ENCODE results near the gene WFDC12. TPM values are rescaled to one million over a fixed set of nuclear protein-coding genes. Genes with fewer than 3 reads are reported as not detected.

Gene WFDC12
- total and polyA plus RNA-seq, 5 donors from 2014 or later: not detected

DNA sequence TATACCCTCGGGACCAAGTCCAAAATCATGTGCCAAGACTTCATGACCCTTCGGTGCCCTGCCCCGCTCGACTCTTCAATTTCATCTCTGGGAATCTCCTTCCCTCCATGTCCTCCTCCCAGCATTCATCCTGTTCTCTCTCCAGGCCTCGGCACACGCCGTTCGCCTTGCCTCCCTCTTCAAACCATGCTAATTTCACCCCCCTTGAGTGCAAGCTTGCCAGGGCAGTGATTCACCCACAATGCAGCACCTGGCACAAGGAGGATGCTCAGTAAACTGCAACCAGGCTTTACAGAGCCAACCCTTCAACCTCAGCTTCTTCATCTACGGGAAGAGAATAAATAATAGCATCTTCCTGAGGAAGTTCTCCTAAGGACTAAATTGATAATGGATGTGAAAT lies 27.5 kb downstream of the WFDC12 start:
- no peaks in the 10 kb centered on the region for H3K9me3 ChIP-seq (ENCODE audit: control insufficient read depth in 2 of 2, low read length in 2 of 2)
- Mint-ChIP-seq H3K27ac (peak overlapping the region in 2 of 3 donors; percentile 1 to 43), H3K9me3 (no peaks in the 10 kb centered on the region), H3K36me3 (no peaks in the 10 kb centered on the region), H3K4me1 (peaks cover 0 to 28% (median 10%) of the 10 kb centered on the region in 4 donors), H3K27me3 (peaks cover 46% of the 10 kb centered on the region), H3K4me3 (peak overlapping the region in 1 of 4 donors; percentile 6)
- H3K36me3 ChIP-seq (ENCODE audit: control insufficient read depth, insufficient read depth, low read length): no peaks in the 10 kb centered on the region
- DNase-seq (no peak), ATAC-seq (ENCODE audit: low read depth in 2 of 2) (no peak)
- no peak overlapping the region for H3K4me3 ChIP-seq (ENCODE audit: low read depth, low read length)
- H3K27ac ChIP-seq (ENCODE audit: insufficient read depth, low read length, poor library complexity, severe bottlenecking): no peak overlapping the region
- peaks cover 26% of the 10 kb centered on the region for H3K27me3 ChIP-seq (ENCODE audit: control insufficient read depth, insufficient read depth, low read length)
- H3K4me1 ChIP-seq (ENCODE audit: control insufficient read depth, insufficient read depth, low read length, poor library complexity, severe bottlenecking): peaks cover 19% of the 10 kb centered on the region

DNA sequence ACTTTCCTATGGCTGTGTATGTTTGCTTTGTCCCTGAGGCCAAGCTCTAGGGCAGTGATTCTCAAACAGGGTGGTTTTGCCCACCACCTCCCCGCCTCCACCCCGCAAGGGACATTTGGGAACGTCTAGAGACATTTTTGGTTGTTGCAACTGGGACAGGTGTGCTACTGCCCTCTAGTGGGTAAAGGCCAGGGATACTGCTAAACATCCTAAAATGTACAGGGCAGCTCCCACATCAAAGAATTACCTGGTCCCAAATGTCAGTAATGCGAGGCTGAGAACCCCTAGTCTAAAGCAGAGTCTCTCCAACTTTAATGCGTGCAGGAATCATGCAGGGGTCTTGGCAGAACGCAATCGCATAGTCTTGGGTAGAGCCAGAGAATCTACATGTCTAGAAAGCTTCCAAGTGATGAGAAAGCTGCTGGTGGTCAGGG lies 28.4 kb downstream of the WFDC12 start:
- peaks cover 36% of the 10 kb centered on the region for H3K27me3 Mint-ChIP-seq
- H3K4me3 Mint-ChIP-seq: peak overlapping the region in 2 of 4 donors; percentile 10 to 59
- H3K9me3 Mint-ChIP-seq: no peaks in the 10 kb centered on the region
- no peaks in the 10 kb centered on the region for H3K36me3 ChIP-seq (ENCODE audit: control insufficient read depth, insufficient read depth, low read length)
- ATAC-seq (ENCODE audit: low read depth in 2 of 2) (peak; percentile 59 to 62), DNase-seq (peak; percentile 34 to 74 (median 61))
- H3K4me3 ChIP-seq (ENCODE audit: low read depth, low read length): no peak overlapping the region
- no peak overlapping the region for H3K27ac ChIP-seq (ENCODE audit: insufficient read depth, low read length, poor library complexity, severe bottlenecking)
- peaks cover 19% of the 10 kb centered on the region for H3K4me1 ChIP-seq (ENCODE audit: control insufficient read depth, insufficient read depth, low read length, poor library complexity, severe bottlenecking)
- peaks cover 20% of the 10 kb centered on the region for H3K27me3 ChIP-seq (ENCODE audit: control insufficient read depth, insufficient read depth, low read length)
- H3K4me1 Mint-ChIP-seq: peaks cover 3 to 25% (median 11%) of the 10 kb centered on the region in 4 donors
- H3K36me3 Mint-ChIP-seq: no peaks in the 10 kb centered on the region
- H3K9me3 ChIP-seq (ENCODE audit: control insufficient read depth in 2 of 2, low read length in 2 of 2): no peaks in the 10 kb centered on the region
- peak overlapping the region in 1 of 3 donors; percentile 1 for H3K27ac Mint-ChIP-seq

DNA sequence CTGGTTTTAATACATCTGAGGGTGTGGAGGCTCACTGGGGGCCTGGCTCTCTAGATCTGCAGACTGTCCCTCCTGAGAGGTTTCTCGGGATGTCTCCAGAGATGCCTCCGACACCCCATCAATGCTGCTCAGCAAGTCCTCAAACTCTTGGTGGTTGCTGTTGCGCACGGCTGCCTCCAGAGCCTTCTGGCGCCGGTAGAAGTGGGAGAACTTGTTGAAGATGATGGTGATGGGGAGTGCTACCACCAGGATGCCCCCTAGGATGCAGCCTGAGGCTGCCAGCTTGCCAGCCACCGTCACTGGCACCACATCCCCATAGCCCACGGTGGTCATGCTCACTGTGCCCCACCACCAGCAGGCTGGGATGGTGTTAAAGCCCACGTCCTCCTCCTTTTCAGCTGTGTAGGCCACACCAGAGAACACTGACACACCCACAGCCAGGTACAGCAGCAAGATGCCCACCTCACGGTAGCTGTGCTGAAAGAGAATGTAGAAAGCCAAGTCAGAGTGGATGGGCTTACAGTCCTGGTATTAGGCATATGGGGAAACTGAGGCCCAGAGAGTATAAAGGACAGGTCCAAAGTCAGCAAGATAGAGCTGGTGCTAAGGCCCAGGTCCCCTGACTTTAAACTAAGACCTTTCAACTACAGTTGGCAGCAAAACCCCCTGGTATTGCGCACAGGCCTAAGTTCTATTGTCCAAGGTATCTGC lies 29.2 kb downstream of the WFDC12 start:
- Histone ChIP-seq H3K4me1 (ENCODE audit: control insufficient read depth, insufficient read depth, low read length, poor library complexity, severe bottlenecking) (peaks cover 19% of the 10 kb centered on the region), H3K9me3 (ENCODE audit: control insufficient read depth in 2 of 2, low read length in 2 of 2) (no peaks in the 10 kb centered on the region), H3K27ac (ENCODE audit: insufficient read depth, low read length, poor library complexity, severe bottlenecking) (no peak overlapping the region), H3K27me3 (ENCODE audit: control insufficient read depth, insufficient read depth, low read length) (peaks cover 15% of the 10 kb centered on the region), H3K36me3 (ENCODE audit: control insufficient read depth, insufficient read depth, low read length) (peaks cover 2% of the 10 kb centered on the region), H3K4me3 (ENCODE audit: low read depth, low read length) (no peak overlapping the region)
- Mint-ChIP-seq H3K27ac (peak overlapping the region in 1 of 3 donors; percentile 36), H3K9me3 (no peaks in the 10 kb centered on the region), H3K4me3 (no peak overlapping the region), H3K4me1 (peaks cover 5 to 25% (median 11%) of the 10 kb centered on the region in 4 donors), H3K36me3 (no peaks in the 10 kb centered on the region), H3K27me3 (peaks cover 28% of the 10 kb centered on the region)
- ATAC-seq (ENCODE audit: low read depth in 2 of 2) (no peak), DNase-seq (no peak)

DNA sequence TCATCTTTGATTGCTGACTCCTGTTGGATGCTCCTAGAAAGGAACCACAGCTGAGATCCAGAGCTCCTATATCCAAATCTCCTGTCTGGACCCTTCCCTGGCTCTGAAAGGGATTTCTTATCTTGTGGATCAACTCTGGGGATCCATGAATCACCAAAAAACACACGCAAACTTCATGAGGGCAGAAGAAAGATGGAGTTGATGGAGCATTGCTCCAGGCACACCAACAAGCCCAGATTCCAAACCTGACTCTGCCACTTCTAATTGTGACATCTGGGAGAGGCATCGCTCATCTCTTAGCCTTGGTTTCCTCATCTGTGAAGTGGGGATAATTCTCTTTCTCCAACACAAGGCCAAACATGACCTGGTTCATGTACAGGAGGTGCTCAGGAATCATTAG lies 30.1 kb downstream of the WFDC12 start:
- peak overlapping the region in 1 of 4 donors; percentile 15 for H3K4me3 Mint-ChIP-seq
- H3K27ac ChIP-seq (ENCODE audit: insufficient read depth, low read length, poor library complexity, severe bottlenecking): no peak overlapping the region
- H3K9me3 Mint-ChIP-seq: no peaks in the 10 kb centered on the region
- no peaks in the 10 kb centered on the region for H3K36me3 Mint-ChIP-seq
- peaks cover 20% of the 10 kb centered on the region for H3K27me3 Mint-ChIP-seq
- peaks cover 6% of the 10 kb centered on the region for H3K27me3 ChIP-seq (ENCODE audit: control insufficient read depth, insufficient read depth, low read length)
- H3K27ac Mint-ChIP-seq: peak overlapping the region in 1 of 3 donors; percentile 30
- peaks cover 5 to 21% (median 9%) of the 10 kb centered on the region in 4 donors for H3K4me1 Mint-ChIP-seq
- H3K9me3 ChIP-seq (ENCODE audit: control insufficient read depth in 2 of 2, low read length in 2 of 2): no peaks in the 10 kb centered on the region
- ATAC-seq (ENCODE audit: low read depth in 2 of 2): no peak
- H3K4me1 ChIP-seq (ENCODE audit: control insufficient read depth, insufficient read depth, low read length, poor library complexity, severe bottlenecking): peaks cover 19% of the 10 kb centered on the region
- DNase-seq: no peak
- H3K4me3 ChIP-seq (ENCODE audit: low read depth, low read length): no peak overlapping the region
- H3K36me3 ChIP-seq (ENCODE audit: control insufficient read depth, insufficient read depth, low read length): peaks cover 2% of the 10 kb centered on the region

DNA sequence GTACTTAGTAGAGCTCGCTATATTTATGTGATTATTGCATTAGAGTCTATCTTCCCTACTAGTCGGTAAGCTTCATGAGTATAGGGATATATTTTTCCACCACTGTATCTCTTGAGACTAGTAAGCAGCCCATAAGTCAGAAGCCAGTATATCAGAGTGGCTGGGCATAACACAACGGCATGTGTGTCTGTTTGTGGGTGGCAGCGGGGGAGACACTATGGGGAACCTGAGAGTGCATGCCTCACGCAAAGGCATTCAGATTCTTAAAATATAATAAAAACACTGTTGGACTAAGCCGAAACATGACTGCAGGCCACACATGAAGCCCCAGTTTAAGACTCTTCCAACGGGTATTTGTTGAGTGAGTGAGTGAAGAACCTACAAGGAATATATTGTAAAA lies 31.4 kb downstream of the WFDC12 start:
- Mint-ChIP-seq H3K4me1 (peaks cover 5 to 16% (median 8%) of the 10 kb centered on the region in 4 donors), H3K4me3 (no peak overlapping the region), H3K27ac (peak overlapping the region in 1 of 3 donors; percentile 27), H3K9me3 (no peaks in the 10 kb centered on the region), H3K27me3 (peaks cover 13% of the 10 kb centered on the region), H3K36me3 (peaks cover 2% of the 10 kb centered on the region)
- no peaks in the 10 kb centered on the region for H3K9me3 ChIP-seq (ENCODE audit: control insufficient read depth in 2 of 2, low read length in 2 of 2)
- ATAC-seq (ENCODE audit: low read depth in 2 of 2) (no peak), DNase-seq (no peak)
- no peaks in the 10 kb centered on the region for H3K27me3 ChIP-seq (ENCODE audit: control insufficient read depth, insufficient read depth, low read length)
- H3K4me1 ChIP-seq (ENCODE audit: control insufficient read depth, insufficient read depth, low read length, poor library complexity, severe bottlenecking): peaks cover 10% of the 10 kb centered on the region
- peaks cover 4% of the 10 kb centered on the region for H3K36me3 ChIP-seq (ENCODE audit: control insufficient read depth, insufficient read depth, low read length)
- H3K27ac ChIP-seq (ENCODE audit: insufficient read depth, low read length, poor library complexity, severe bottlenecking): no peak overlapping the region
- H3K4me3 ChIP-seq (ENCODE audit: low read depth, low read length): no peak overlapping the region

DNA sequence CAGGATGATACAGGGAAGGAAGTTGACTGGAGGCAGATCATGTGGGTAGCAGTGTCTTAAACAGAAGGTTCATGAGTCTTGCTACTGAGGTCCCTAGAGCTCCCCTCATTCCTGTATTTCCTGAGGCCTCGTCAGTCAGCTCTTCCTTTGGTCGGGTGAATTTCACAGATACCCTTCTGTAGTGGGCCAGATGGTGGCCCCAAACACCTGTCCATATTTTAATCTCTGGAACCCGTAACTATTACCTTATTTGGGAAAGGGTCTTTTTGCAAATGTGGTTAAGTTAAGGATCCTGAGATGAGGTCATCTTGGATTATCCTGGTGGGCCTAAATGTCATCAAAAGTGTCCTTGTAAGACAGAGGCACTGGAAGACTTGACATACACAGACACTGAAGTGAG lies 32.9 kb downstream of the WFDC12 start:
- no peak overlapping the region for H3K27ac ChIP-seq (ENCODE audit: insufficient read depth, low read length, poor library complexity, severe bottlenecking)
- Mint-ChIP-seq H3K27ac (peak overlapping the region in 1 of 3 donors; percentile 73), H3K4me3 (no peak overlapping the region), H3K27me3 (peaks cover 4% of the 10 kb centered on the region), H3K4me1 (peaks cover 5 to 14% (median 10%) of the 10 kb centered on the region in 4 donors), H3K9me3 (no peaks in the 10 kb centered on the region), H3K36me3 (peaks cover 16% of the 10 kb centered on the region)
- no peak overlapping the region for H3K4me3 ChIP-seq (ENCODE audit: low read depth, low read length)
- H3K9me3 ChIP-seq (ENCODE audit: control insufficient read depth in 2 of 2, low read length in 2 of 2): no peaks in the 10 kb centered on the region
- peaks cover 3% of the 10 kb centered on the region for H3K4me1 ChIP-seq (ENCODE audit: control insufficient read depth, insufficient read depth, low read length, poor library complexity, severe bottlenecking)
- DNase-seq (no peak), ATAC-seq (ENCODE audit: low read depth in 2 of 2) (no peak)
- H3K27me3 ChIP-seq (ENCODE audit: control insufficient read depth, insufficient read depth, low read length): no peaks in the 10 kb centered on the region
- peaks cover 11% of the 10 kb centered on the region for H3K36me3 ChIP-seq (ENCODE audit: control insufficient read depth, insufficient read depth, low read length)

DNA sequence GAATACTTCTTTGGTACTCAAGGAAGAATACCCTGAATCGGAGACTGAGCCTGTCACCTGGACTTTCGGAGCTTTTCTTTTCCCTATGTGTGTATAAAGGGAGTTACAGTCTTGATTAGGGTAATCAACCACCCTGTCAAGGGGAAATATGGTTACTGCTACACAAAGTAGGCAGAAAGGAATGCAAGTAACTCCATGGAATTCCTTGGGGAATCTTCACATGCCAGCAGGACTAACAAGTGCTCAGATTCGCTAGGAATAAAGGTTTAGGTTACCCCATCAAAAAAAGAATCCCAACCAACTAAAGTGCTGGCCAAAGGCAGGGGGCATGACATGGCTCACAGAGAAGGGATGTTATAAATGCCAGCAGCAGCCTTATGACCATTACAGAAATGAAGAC lies 33.8 kb downstream of the WFDC12 start:
- DNase-seq: no peak
- Histone ChIP-seq H3K9me3 (ENCODE audit: control insufficient read depth in 2 of 2, low read length in 2 of 2) (no peaks in the 10 kb centered on the region), H3K27ac (ENCODE audit: insufficient read depth, low read length, poor library complexity, severe bottlenecking) (no peak overlapping the region), H3K27me3 (ENCODE audit: control insufficient read depth, insufficient read depth, low read length) (no peaks in the 10 kb centered on the region), H3K4me3 (ENCODE audit: low read depth, low read length) (no peak overlapping the region), H3K36me3 (ENCODE audit: control insufficient read depth, insufficient read depth, low read length) (peaks cover 16% of the 10 kb centered on the region), H3K4me1 (ENCODE audit: control insufficient read depth, insufficient read depth, low read length, poor library complexity, severe bottlenecking) (peaks cover under 1% of the 10 kb centered on the region)
- Mint-ChIP-seq H3K36me3 (peaks cover 25% of the 10 kb centered on the region), H3K9me3 (peaks cover 0 to 3% (median 0%) of the 10 kb centered on the region in 7 donors), H3K4me1 (peaks cover 0 to 13% (median 8%) of the 10 kb centered on the region in 4 donors), H3K27ac (no peak overlapping the region), H3K27me3 (peaks cover 4% of the 10 kb centered on the region), H3K4me3 (no peak overlapping the region)
- ATAC-seq (ENCODE audit: low read depth in 2 of 2): no peak

DNA sequence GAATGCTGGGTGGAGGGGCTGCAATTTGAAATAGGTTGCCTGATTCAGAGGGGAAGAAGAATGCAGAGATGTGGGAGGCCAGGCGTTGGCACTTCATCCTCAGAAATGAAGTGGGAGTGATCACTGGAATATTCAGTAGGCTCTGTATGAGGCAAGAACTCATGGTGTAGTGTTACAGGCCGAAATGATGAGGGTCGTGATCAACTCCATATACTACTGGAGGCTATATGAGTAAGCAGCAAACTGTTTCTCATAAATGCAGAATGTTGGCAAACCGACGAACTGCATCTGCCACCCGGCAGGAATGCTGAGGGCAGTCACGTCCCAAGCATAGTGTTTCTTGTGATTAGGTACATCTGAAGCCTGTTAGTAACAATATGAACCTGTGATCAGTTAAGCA lies 36.0 kb downstream of the WFDC12 start:
- Mint-ChIP-seq H3K4me1 (peaks cover 5 to 17% (median 12%) of the 10 kb centered on the region in 4 donors), H3K27me3 (no peaks in the 10 kb centered on the region), H3K4me3 (no peak overlapping the region), H3K9me3 (peaks cover 0 to 3% (median 0%) of the 10 kb centered on the region in 7 donors), H3K27ac (peak overlapping the region in 1 of 3 donors; percentile 5), H3K36me3 (peaks cover 37% of the 10 kb centered on the region)
- peaks cover 20% of the 10 kb centered on the region for H3K36me3 ChIP-seq (ENCODE audit: control insufficient read depth, insufficient read depth, low read length)
- H3K27me3 ChIP-seq (ENCODE audit: control insufficient read depth, insufficient read depth, low read length): no peaks in the 10 kb centered on the region
- DNase-seq (no peak), ATAC-seq (ENCODE audit: low read depth in 2 of 2) (no peak)
- no peak overlapping the region for H3K4me3 ChIP-seq (ENCODE audit: low read depth, low read length)
- H3K9me3 ChIP-seq (ENCODE audit: control insufficient read depth in 2 of 2, low read length in 2 of 2): no peaks in the 10 kb centered on the region
- H3K4me1 ChIP-seq (ENCODE audit: control insufficient read depth, insufficient read depth, low read length, poor library complexity, severe bottlenecking): no peaks in the 10 kb centered on the region
- H3K27ac ChIP-seq (ENCODE audit: insufficient read depth, low read length, poor library complexity, severe bottlenecking): no peak overlapping the region

Measured in CD4-positive, CD25-positive, alpha-beta regulatory T cell (primary cell).